Activated CD4-positive, alpha-beta memory T cell treated with anti-CD3 and anti-CD28 coated beads for 36 hours (primary cell): ENCODE data around the gene LBP. TPM values are rescaled to one million over a fixed set of nuclear protein-coding genes. Genes with fewer than 3 reads are reported as not detected.
A peak's percentile ranks its signal among the peaks of the same experiment; 100 is the strongest.
"Not testable (repeated sequence)": the region's sequence is repeated elsewhere in the genome, so short reads cannot be mapped to it uniquely, and the experiment has no call there.

Source experiments
- CTCF ChIA-PET: fragments of 350-600 bp; sonication (Branson Sonifier 250); formaldehyde crosslinking; loops from one replicate; lab custom pipeline; 2021; ENCODE audit warnings: antibody characterized with exemption, inconsistent platforms; lab: Charles Lee
- POLR2A ChIA-PET: fragments of 350-600 bp; sonication (Branson Sonifier 250); formaldehyde crosslinking; loops from one replicate; lab custom pipeline; 2021; ENCODE audit warnings: antibody characterized with exemption; lab: Charles Lee
- DNase-seq: peaks from one replicate; pipeline ENCODE4 v3.0.0-alpha.2; 2020
- H3K27ac Mint-ChIP-seq: one replicate; pipeline ENCODE4 v1.8.0; 2021; ENCODE audit warnings: mixed read lengths
- H3K27me3 Mint-ChIP-seq: one replicate; pipeline ENCODE4 v1.8.0; 2021; ENCODE audit warnings: mixed read lengths
- H3K36me3 Mint-ChIP-seq: one replicate; pipeline ENCODE4 v1.8.0; 2021; ENCODE audit warnings: mixed read lengths
- H3K4me1 Mint-ChIP-seq: one replicate; pipeline ENCODE4 v1.8.0; 2021; ENCODE audit warnings: low read depth, mixed read lengths
- H3K4me3 Mint-ChIP-seq: one replicate; pipeline ENCODE4 v1.8.0; 2021; ENCODE audit warnings: mild to moderate bottlenecking, mixed read lengths
- H3K9me3 Mint-ChIP-seq: one replicate; pipeline ENCODE4 v1.8.0; 2021; ENCODE audit warnings: mixed read lengths
- intact Hi-C: fragments of 100-400 bp; cut with micrococcal nuclease; formaldehyde crosslinking; loops from one replicate; pipeline ENCODE4 v1.15.1; 2023
- total RNA-seq, 2 experiments: library from RNA; stranded (reverse); gene quantifications; one replicate each; pipeline ENCODE4 v1.2.3, GENCODE V29; 2021

Gene LBP
- total RNA-seq, 2 experiments from 2014 or later = not detected

GRCh38 chr20:38324159-38324558, 22.1 kb upstream of the LBP start:
- H3K9me3 Mint-ChIP-seq = no peaks in the 10 kb centered on the region
- H3K27me3 Mint-ChIP-seq = peaks cover 19% of the 10 kb centered on the region
- H3K27ac Mint-ChIP-seq = no peak overlapping the region
- DNase-seq = no peak
- no peak overlapping the region for H3K4me3 Mint-ChIP-seq
- ChIA-PET CTCF (interaction anchor here (0.9 kb wide), 1 partner anchor 43 kb away, joined by 3 read pairs; no protein-coding TSS in a partner anchor), POLR2A (no interaction called here)
- no peaks in the 10 kb centered on the region for H3K36me3 Mint-ChIP-seq
- H3K4me1 Mint-ChIP-seq = no peaks in the 10 kb centered on the region
- intact Hi-C loops = no loop called here

GRCh38 chr20:38325167-38325566, 21.1 kb upstream of the LBP start:
- no peak overlapping the region for H3K27ac Mint-ChIP-seq
- no peaks in the 10 kb centered on the region for H3K36me3 Mint-ChIP-seq
- intact Hi-C loops = no loop called here
- peaks cover 16% of the 10 kb centered on the region for H3K27me3 Mint-ChIP-seq
- ChIA-PET CTCF (interaction anchor here (0.9 kb wide), 1 partner anchor 44 kb away, joined by 3 read pairs; no protein-coding TSS in a partner anchor), POLR2A (no interaction called here)
- DNase-seq = no peak
- H3K4me3 Mint-ChIP-seq = no peak overlapping the region
- H3K4me1 Mint-ChIP-seq = no peaks in the 10 kb centered on the region
- no peaks in the 10 kb centered on the region for H3K9me3 Mint-ChIP-seq

GRCh38 chr20:38325905-38326304, 20.4 kb upstream of the LBP start:
- ChIA-PET POLR2A (no interaction called here), CTCF (no interaction called here)
- H3K27me3 Mint-ChIP-seq = peaks cover 15% of the 10 kb centered on the region
- DNase-seq = no peak
- H3K27ac Mint-ChIP-seq = no peak overlapping the region
- intact Hi-C loops = no loop called here
- H3K4me1 Mint-ChIP-seq = no peaks in the 10 kb centered on the region
- H3K9me3 Mint-ChIP-seq = no peaks in the 10 kb centered on the region
- no peaks in the 10 kb centered on the region for H3K36me3 Mint-ChIP-seq
- H3K4me3 Mint-ChIP-seq = no peak overlapping the region

GRCh38 chr20:38326309-38326708, 20.0 kb upstream of the LBP start:
- DNase-seq = no peak
- intact Hi-C loops = no loop called here
- Mint-ChIP-seq H3K27me3 (peaks cover 14% of the 10 kb centered on the region), H3K4me3 (no peak overlapping the region), H3K27ac (no peak overlapping the region), H3K9me3 (no peaks in the 10 kb centered on the region), H3K36me3 (no peaks in the 10 kb centered on the region), H3K4me1 (no peaks in the 10 kb centered on the region)
- POLR2A ChIA-PET = no interaction called here
- CTCF ChIA-PET = no interaction called here

GRCh38 chr20:38330638-38331037, 15.6 kb upstream of the LBP start:
- intact Hi-C loops = no loop called here
- Mint-ChIP-seq H3K27ac (no peak overlapping the region), H3K36me3 (no peaks in the 10 kb centered on the region), H3K4me3 (no peak overlapping the region), H3K4me1 (no peaks in the 10 kb centered on the region), H3K27me3 (peaks cover 5% of the 10 kb centered on the region), H3K9me3 (no peaks in the 10 kb centered on the region)
- no peak for DNase-seq
- CTCF ChIA-PET = no interaction called here
- POLR2A ChIA-PET = no interaction called here

GRCh38 chr20:38331245-38331644, 15.0 kb upstream of the LBP start:
- intact Hi-C loops = no loop called here
- H3K4me1 Mint-ChIP-seq = no peaks in the 10 kb centered on the region
- ChIA-PET POLR2A (no interaction called here), CTCF (no interaction called here)
- no peak for DNase-seq
- no peak overlapping the region for H3K27ac Mint-ChIP-seq
- H3K9me3 Mint-ChIP-seq = no peaks in the 10 kb centered on the region
- H3K4me3 Mint-ChIP-seq = no peak overlapping the region
- H3K27me3 Mint-ChIP-seq = peaks cover 8% of the 10 kb centered on the region
- H3K36me3 Mint-ChIP-seq = no peaks in the 10 kb centered on the region

GRCh38 chr20:38331814-38332213, 14.5 kb upstream of the LBP start:
- peaks cover 8% of the 10 kb centered on the region for H3K27me3 Mint-ChIP-seq

GRCh38 chr20:38334016-38334415, 12.3 kb upstream of the LBP start:
- Mint-ChIP-seq H3K4me1 (no peaks in the 10 kb centered on the region), H3K36me3 (peaks cover 2% of the 10 kb centered on the region), H3K27ac (no peak overlapping the region), H3K4me3 (no peak overlapping the region), H3K9me3 (peaks cover 7% of the 10 kb centered on the region), H3K27me3 (peaks cover 14% of the 10 kb centered on the region)
- ChIA-PET CTCF (no interaction called here), POLR2A (no interaction called here)
- no peak for DNase-seq
- intact Hi-C loops = no loop called here

More at GRCh38 chr20:38331814-38332213, 14.5 kb upstream of the LBP start:
- DNase-seq = no peak
- Mint-ChIP-seq H3K27ac (no peak overlapping the region), H3K9me3 (no peaks in the 10 kb centered on the region), H3K36me3 (no peaks in the 10 kb centered on the region), H3K4me1 (no peaks in the 10 kb centered on the region), H3K4me3 (no peak overlapping the region)
- ChIA-PET POLR2A (no interaction called here), CTCF (no interaction called here)
- intact Hi-C loops = no loop called here

GRCh38 chr20:38336726-38337125, 9.6 kb upstream of the LBP start:
- Mint-ChIP-seq H3K9me3 (peaks cover 7% of the 10 kb centered on the region), H3K4me1 (no peaks in the 10 kb centered on the region), H3K27me3 (peaks cover 12% of the 10 kb centered on the region), H3K36me3 (peaks cover 2% of the 10 kb centered on the region), H3K27ac (no peak overlapping the region), H3K4me3 (no peak overlapping the region)
- intact Hi-C loops = no loop called here
- no peak for DNase-seq
- ChIA-PET CTCF (interaction anchor here (2.1 kb wide), 1 partner anchor 20 kb away, joined by 6 read pairs; no protein-coding TSS in a partner anchor), POLR2A (no interaction called here)

- Mint-ChIP-seq H3K9me3 (peaks cover 7% of the 10 kb centered on the region), H3K4me1 (no peaks in the 10 kb centered on the region), H3K27me3 (peaks cover 12% of the 10 kb centered on the region), H3K27ac (no peak overlapping the region), H3K4me3 (no peak overlapping the region), H3K36me3 (peaks cover 2% of the 10 kb centered on the region)
- intact Hi-C loops = no loop called here
- ChIA-PET POLR2A (no interaction called here), CTCF (interaction anchor here (0.8 to 2.1 kb wide), 2 partner anchors 19 to 94 kb away, joined by 4 to 6 read pairs; no protein-coding TSS in a partner anchor)
- peak; percentile 47 for DNase-seq
Measured at GRCh38 chr20:38337561-38338140, 8.6 kb upstream of the LBP start.

- no peak for DNase-seq
- Mint-ChIP-seq H3K27ac (no peak overlapping the region), H3K36me3 (peaks cover 2% of the 10 kb centered on the region), H3K4me3 (no peak overlapping the region), H3K4me1 (no peaks in the 10 kb centered on the region), H3K27me3 (peaks cover 12% of the 10 kb centered on the region), H3K9me3 (peaks cover 7% of the 10 kb centered on the region)
- ChIA-PET POLR2A (no interaction called here), CTCF (interaction anchor here (0.5 kb wide), 1 partner anchor 14 kb away, joined by 3 read pairs; no protein-coding TSS in a partner anchor)
- intact Hi-C loops = no loop called here
Measured at GRCh38 chr20:38338849-38339520, 7.3 kb upstream of the LBP start.

- H3K27ac Mint-ChIP-seq, intact Hi-C loops, H3K9me3 Mint-ChIP-seq, DNase-seq, POLR2A ChIA-PET, H3K4me3 Mint-ChIP-seq, CTCF ChIA-PET, H3K4me1 Mint-ChIP-seq, H3K36me3 Mint-ChIP-seq: not testable (repeated sequence)
- peaks cover 10% of the 10 kb centered on the region for H3K27me3 Mint-ChIP-seq
Measured at GRCh38 chr20:38339521-38339896, 6.8 kb upstream of the LBP start.

- Mint-ChIP-seq H3K9me3 (peaks cover 7% of the 10 kb centered on the region), H3K27me3 (peaks cover 10% of the 10 kb centered on the region), H3K36me3 (peaks cover 2% of the 10 kb centered on the region), H3K4me1 (no peaks in the 10 kb centered on the region), H3K4me3 (no peak overlapping the region), H3K27ac (no peak overlapping the region)
- ChIA-PET CTCF (no interaction called here), POLR2A (no interaction called here)
- no peak for DNase-seq
- intact Hi-C loops = no loop called here
Measured at GRCh38 chr20:38339997-38340396, 6.3 kb upstream of the LBP start.
